Peyer's patch (tissue), 4 donors: ENCODE results near the gene LDAF1. TPM values are rescaled to one million over a fixed set of nuclear protein-coding genes. Genes with fewer than 3 reads are reported as not detected.

Source experiments
- DNase-seq, 3 donors: peaks; one replicate each; pipeline ENCODE4 v3.0.0-alpha.2; 2017 to 2019
- H3K27ac ChIP-seq, 4 donors: fragments of 200-600 bp; sonication (generic); one replicate each; pipeline ENCODE4 v1.5.1; 2016 to 2019
- H3K27me3 ChIP-seq, 2 donors: fragments of 200-600 bp; sonication (generic); one replicate each; pipeline ENCODE4 v1.5.1; 2019
- H3K36me3 ChIP-seq, 3 donors: fragments of 200-600 bp; sonication (generic); one replicate each; pipeline ENCODE4 v1.5.1; 2016 to 2019
- H3K4me1 ChIP-seq, 4 donors: fragments of 200-600 bp; sonication (generic); one replicate each; pipeline ENCODE4 v1.5.1; 2016 to 2019
- H3K4me3 ChIP-seq, 4 donors: fragments of 200-600 bp; sonication (generic); 1 replicate in 3 of 4; 2 replicates in 1 of 4; pipeline ENCODE4 v1.5.1; 2016 to 2019; ENCODE audit warnings: mild to moderate bottlenecking in 1 of 4
- H3K9me3 ChIP-seq, 4 donors: fragments of 200-600 bp; sonication (generic); one replicate each; pipeline ENCODE4 v1.5.1; 2016 to 2019; ENCODE audit warnings: mild to moderate bottlenecking in 1 of 4
- CTCF ChIP-seq, 6 experiments: fragments of 450-650 bp in 4 of 6; fragments of 200-600 bp in 2 of 6; sonication (generic) in 1 of 6; IDR thresholded peaks; one replicate each; pipeline ENCODE4 v1.5.1; 2017 to 2019; ENCODE audit warnings: antibody characterized with exemption in 6 of 6, mild to moderate bottlenecking in 3 of 6, moderate library complexity in 1 of 6
- POLR2A ChIP-seq, 2 donors: fragments of 450-650 bp; IDR thresholded peaks; one replicate each; pipeline ENCODE4 v1.5.1; 2017; ENCODE audit warnings: antibody characterized with exemption in 2 of 2, mild to moderate bottlenecking in 2 of 2, moderate library complexity in 2 of 2
- total RNA-seq, 4 donors: library from RNA; depleted of rRNA; stranded (reverse); fragments of >200 nt; gene quantifications; one replicate each; pipeline ENCODE4 v1.1.0, GENCODE V29; 2016

LDAF1 gene
- total RNA-seq, 4 donors from 2014 or later, result 19.0 to 41.5 (median 28.1) TPM

GRCh38 chr16:21179126-21179982, 20.9 kb downstream of the LDAF1 start:
- Histone ChIP-seq H3K27ac (no peak overlapping the region), H3K4me3 (no peak overlapping the region), H3K27me3 (no peaks in the 10 kb centered on the region), H3K36me3 (peaks cover 0 to 70% (median 0%) of the 10 kb centered on the region in 3 donors), H3K9me3 (no peaks in the 10 kb centered on the region), H3K4me1 (no peaks in the 10 kb centered on the region)
- TF ChIP-seq CTCF (IDR thresholded peaks at IDR 0.05) (no peak), POLR2A (IDR thresholded peaks at IDR 0.05) (no peak)
- DNase-seq, result no peak

- H3K36me3 ChIP-seq, result peaks cover 0 to 64% (median 0%) of the 10 kb centered on the region in 3 donors
- no peaks in the 10 kb centered on the region for H3K27me3 ChIP-seq
- no peak overlapping the region for H3K4me3 ChIP-seq
- no peaks in the 10 kb centered on the region for H3K9me3 ChIP-seq
- no peak overlapping the region for H3K27ac ChIP-seq
- TF ChIP-seq POLR2A (IDR thresholded peaks at IDR 0.05), result no peak
- TF ChIP-seq CTCF (IDR thresholded peaks at IDR 0.05), result no peak
- DNase-seq, result no peak
- H3K4me1 ChIP-seq, result no peaks in the 10 kb centered on the region
These were observed 21.5 kb downstream of the LDAF1 start for GRCh38 chr16:21179983-21180365.

GRCh38 chr16:21183995-21184394, 25.5 kb downstream of the LDAF1 start:
- no peak overlapping the region for H3K4me3 ChIP-seq
- H3K27me3 ChIP-seq, result no peaks in the 10 kb centered on the region
- no peak overlapping the region for H3K27ac ChIP-seq

GRCh38 chr16:21184834-21185233, 26.4 kb downstream of the LDAF1 start:
- peaks cover 0 to 5% (median 0%) of the 10 kb centered on the region in 4 donors for H3K4me1 ChIP-seq

More at GRCh38 chr16:21183995-21184394, 25.5 kb downstream of the LDAF1 start:
- no peaks in the 10 kb centered on the region for H3K9me3 ChIP-seq
- no peak for TF ChIP-seq CTCF (IDR thresholded peaks at IDR 0.05)
- TF ChIP-seq POLR2A (IDR thresholded peaks at IDR 0.05), result no peak
- DNase-seq, result no peak
- H3K4me1 ChIP-seq, result peaks cover 0 to 5% (median 0%) of the 10 kb centered on the region in 4 donors
- H3K36me3 ChIP-seq, result peaks cover 0 to 33% (median 0%) of the 10 kb centered on the region in 3 donors

GRCh38 chr16:21185659-21186325, 27.3 kb downstream of the LDAF1 start:
- no peak for TF ChIP-seq CTCF (IDR thresholded peaks at IDR 0.05)
- TF ChIP-seq POLR2A (IDR thresholded peaks at IDR 0.05), result no peak
- DNase-seq, result no peak
- H3K36me3 ChIP-seq, result peaks cover 0 to 18% (median 0%) of the 10 kb centered on the region in 3 donors
- H3K27ac ChIP-seq, result no peak overlapping the region
- H3K27me3 ChIP-seq, result no peaks in the 10 kb centered on the region
- H3K9me3 ChIP-seq, result no peaks in the 10 kb centered on the region
- H3K4me3 ChIP-seq, result no peak overlapping the region
- H3K4me1 ChIP-seq, result peaks cover 0 to 5% (median 0%) of the 10 kb centered on the region in 4 donors

More at GRCh38 chr16:21184834-21185233, 26.4 kb downstream of the LDAF1 start:
- DNase-seq, result no peak
- Histone ChIP-seq H3K27me3 (no peaks in the 10 kb centered on the region), H3K4me3 (no peak overlapping the region), H3K27ac (no peak overlapping the region), H3K9me3 (no peaks in the 10 kb centered on the region), H3K36me3 (peaks cover 0 to 25% (median 0%) of the 10 kb centered on the region in 3 donors)
- TF ChIP-seq CTCF (IDR thresholded peaks at IDR 0.05) (no peak), POLR2A (IDR thresholded peaks at IDR 0.05) (no peak)
